OCI-LY1 (cell line): ENCODE measurements around the gene GNG13.

ENCODE experiments used
- H2AFZ ChIP-seq: fragments of 200-600 bp; sonication (generic), shearing (Covaris generic); 2 replicates; pipeline ENCODE4 v1.6.0; 2014; ENCODE audit warnings: antibody characterized with exemption, mild to moderate bottlenecking, low read length
- H3F3A ChIP-seq: fragments of 200-600 bp; sonication (generic), shearing (Covaris generic); 2 replicates; pipeline ENCODE4 v1.6.0; 2014; ENCODE audit warnings: mild to moderate bottlenecking, antibody characterized with exemption, low read length, moderate library complexity; ENCODE audit not compliant: insufficient read depth
- H3K27ac ChIP-seq: fragments of 200-600 bp; sonication (generic); 2 replicates; pipeline ENCODE4 v1.5.1; 2014; ENCODE audit warnings: low read length, mixed run types, mild to moderate bottlenecking, low read depth; ENCODE audit not compliant: poor library complexity, severe bottlenecking
- H3K27me3 ChIP-seq: fragments of 200-600 bp; sonication (generic); 2 replicates; pipeline ENCODE4 v1.6.0; 2014; ENCODE audit warnings: antibody characterized with exemption, mild to moderate bottlenecking, low read length, moderate library complexity; ENCODE audit not compliant: insufficient read depth
- H3K36me3 ChIP-seq: fragments of 200-600 bp; sonication (generic); 2 replicates; pipeline ENCODE4 v1.6.1; 2014; ENCODE audit warnings: mild to moderate bottlenecking, antibody characterized with exemption, low read length, moderate library complexity, mixed read lengths; ENCODE audit not compliant: insufficient read depth
- H3K4me1 ChIP-seq: fragments of 200-600 bp; sonication (generic); 2 replicates; pipeline ENCODE4 v1.5.1; 2014; ENCODE audit warnings: mild to moderate bottlenecking, low read length, moderate library complexity; ENCODE audit not compliant: insufficient read depth, severe bottlenecking
- H3K4me2 ChIP-seq: fragments of 200-600 bp; sonication (generic), shearing (Covaris generic); 2 replicates; pipeline ENCODE4 v1.6.1; 2014; ENCODE audit warnings: low read length
- H3K4me3 ChIP-seq: fragments of 200-600 bp; sonication (generic); 2 replicates; pipeline ENCODE4 v1.5.1; 2014; ENCODE audit warnings: low read length, low read depth, mild to moderate bottlenecking, mixed read lengths; ENCODE audit not compliant: poor library complexity, severe bottlenecking
- H3K79me2 ChIP-seq: fragments of 200-600 bp; shearing (Covaris generic); 2 replicates; pipeline ENCODE4 v1.6.1; 2016; ENCODE audit warnings: mixed run types, low read length, mixed read lengths; ENCODE audit not compliant: insufficient read depth
- H3K9ac ChIP-seq: fragments of 200-600 bp; sonication (generic), shearing (Covaris generic); 2 replicates; pipeline ENCODE4 v1.6.1; 2014; ENCODE audit warnings: mild to moderate bottlenecking, low read length, mixed read lengths
- H3K9me2 ChIP-seq: fragments of 200-600 bp; sonication (generic), shearing (Covaris generic); 2 replicates; pipeline ENCODE4 v1.6.1; 2014; ENCODE audit warnings: low read depth, mild to moderate bottlenecking, low read length, mixed read lengths
- H3K9me3 ChIP-seq: fragments of 200-600 bp; shearing (Covaris generic); 2 replicates; pipeline ENCODE4 v1.6.1; 2014; ENCODE audit warnings: low read length, mixed read lengths
- H4K20me1 ChIP-seq: fragments of 200-600 bp; sonication (generic), shearing (Covaris generic); 2 replicates; pipeline ENCODE4 v1.6.0; 2016; ENCODE audit warnings: mild to moderate bottlenecking, low read length; ENCODE audit not compliant: insufficient read depth
- EZH2 ChIP-seq: fragments of 200-600 bp; sonication (generic), shearing (Covaris generic); IDR thresholded peaks from 2 replicates; pipeline ENCODE4 v1.8.0; 2017; ENCODE audit warnings: borderline replicate concordance, mixed run types, mild to moderate bottlenecking, antibody characterized with exemption, low read length, moderate library complexity, mixed read lengths
- TF ChIP-seq, protein P1 (sequence below): fragments of 200-600 bp; sonication (generic), shearing (Covaris generic); IDR thresholded peaks from 2 replicates; pipeline ENCODE4 v1.5.1; 2017; ENCODE audit warnings: mild to moderate bottlenecking, antibody characterized with exemption, low read length, moderate library complexity, mixed read lengths

Gene GNG13

GRCh38 chr16:790086-790485 is 10.4 kb downstream of the GNG13 start:
- TF ChIP-seq EZH2, result no peak
- TF ChIP-seq, protein P1, sequence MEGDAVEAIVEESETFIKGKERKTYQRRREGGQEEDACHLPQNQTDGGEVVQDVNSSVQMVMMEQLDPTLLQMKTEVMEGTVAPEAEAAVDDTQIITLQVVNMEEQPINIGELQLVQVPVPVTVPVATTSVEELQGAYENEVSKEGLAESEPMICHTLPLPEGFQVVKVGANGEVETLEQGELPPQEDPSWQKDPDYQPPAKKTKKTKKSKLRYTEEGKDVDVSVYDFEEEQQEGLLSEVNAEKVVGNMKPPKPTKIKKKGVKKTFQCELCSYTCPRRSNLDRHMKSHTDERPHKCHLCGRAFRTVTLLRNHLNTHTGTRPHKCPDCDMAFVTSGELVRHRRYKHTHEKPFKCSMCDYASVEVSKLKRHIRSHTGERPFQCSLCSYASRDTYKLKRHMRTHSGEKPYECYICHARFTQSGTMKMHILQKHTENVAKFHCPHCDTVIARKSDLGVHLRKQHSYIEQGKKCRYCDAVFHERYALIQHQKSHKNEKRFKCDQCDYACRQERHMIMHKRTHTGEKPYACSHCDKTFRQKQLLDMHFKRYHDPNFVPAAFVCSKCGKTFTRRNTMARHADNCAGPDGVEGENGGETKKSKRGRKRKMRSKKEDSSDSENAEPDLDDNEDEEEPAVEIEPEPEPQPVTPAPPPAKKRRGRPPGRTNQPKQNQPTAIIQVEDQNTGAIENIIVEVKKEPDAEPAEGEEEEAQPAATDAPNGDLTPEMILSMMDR, result no peak
- Histone ChIP-seq H3F3A (no peaks in the 10 kb centered on the region), H3K36me3 (peaks cover 47% of the 10 kb centered on the region), H3K9me3 (no peaks in the 10 kb centered on the region), H3K4me2 (peak overlapping the region; percentile 79; the same call in 1 of the 2 replicates), H3K9ac (peak overlapping the region; percentile 89; the same call in 1 of the 2 replicates), H4K20me1 (no peaks in the 10 kb centered on the region), H3K27ac (no peak overlapping the region), H3K4me1 (peaks cover 23% of the 10 kb centered on the region), H3K27me3 (no peaks in the 10 kb centered on the region), H2AFZ (no peak overlapping the region), H3K4me3 (peak overlapping the region; percentile 92), H3K9me2 (no peaks in the 10 kb centered on the region), H3K79me2 (no peaks in the 10 kb centered on the region)

- Histone ChIP-seq H2AFZ (no peak overlapping the region), H3K27ac (no peak overlapping the region), H4K20me1 (no peaks in the 10 kb centered on the region), H3K9me3 (no peaks in the 10 kb centered on the region), H3K9ac (peak overlapping the region; percentile 89), H3K4me2 (peak overlapping the region; percentile 79), H3K79me2 (no peaks in the 10 kb centered on the region), H3F3A (no peaks in the 10 kb centered on the region), H3K27me3 (no peaks in the 10 kb centered on the region), H3K4me3 (peak overlapping the region; percentile 92), H3K9me2 (no peaks in the 10 kb centered on the region), H3K4me1 (peaks cover 23% of the 10 kb centered on the region), H3K36me3 (peaks cover 51% of the 10 kb centered on the region)
- TF ChIP-seq, protein P1, result no peak
- no peak for TF ChIP-seq EZH2
Observed at GRCh38 chr16:789191-789850, 11.2 kb downstream of the GNG13 start.

GRCh38 chr16:788399-789126 is 12.0 kb downstream of the GNG13 start, which contains the start of gene CHTF18:
Gene CHTF18, plus strand, starts transcription at chr16:788620. Its CDS starts 65 bp downstream, at chr16:788685.
- Histone ChIP-seq H3K4me1 (peaks cover 23% of the 10 kb centered on the region), H3K9ac (peak within 1 kb of the TSS; percentile 91), H3K79me2 (no peaks in the 10 kb centered on the region), H3F3A (no peaks in the 10 kb centered on the region), H3K9me2 (no peaks in the 10 kb centered on the region), H3K4me3 (peak within 1 kb of the TSS; percentile 96), H3K27me3 (no peaks in the 10 kb centered on the region), H2AFZ (no peak within 1 kb of the TSS), H4K20me1 (no peaks in the 10 kb centered on the region), H3K27ac (no peak within 1 kb of the TSS), H3K36me3 (peaks cover 49% of the 10 kb centered on the region), H3K4me2 (peak within 1 kb of the TSS; percentile 93), H3K9me3 (no peaks in the 10 kb centered on the region)
- TF ChIP-seq, protein P1, result no peak
- TF ChIP-seq EZH2, result no peak
